Keratinocyte (primary cell): ENCODE results near the gene MRTFB.

Experiments
- EZH2 ChIP-seq: IDR thresholded peaks from one replicate; pipeline ENCODE4 v1.6.1; 2012; ENCODE audit warnings: inconsistent platforms, mild to moderate bottlenecking, low read length, moderate library complexity
- TF ChIP-seq, protein P1 (sequence below), 3 experiments: IDR thresholded peaks in 1 of 3; conservative IDR thresholded peaks in 1 of 3; optimal IDR thresholded peaks in 1 of 3; 2 replicates in 2 of 3; 3 replicates in 1 of 3; pipeline versions ENCODE3 to v1.5.1; 2011; ENCODE audit warnings: low read length in 3 of 3, mild to moderate bottlenecking in 3 of 3, moderate library complexity in 2 of 3, control low read depth in 1 of 3, inconsistent platforms in 1 of 3; ENCODE audit not compliant: insufficient read depth in 2 of 3; ENCODE audit errors: extremely low read depth in 1 of 3

DNA sequence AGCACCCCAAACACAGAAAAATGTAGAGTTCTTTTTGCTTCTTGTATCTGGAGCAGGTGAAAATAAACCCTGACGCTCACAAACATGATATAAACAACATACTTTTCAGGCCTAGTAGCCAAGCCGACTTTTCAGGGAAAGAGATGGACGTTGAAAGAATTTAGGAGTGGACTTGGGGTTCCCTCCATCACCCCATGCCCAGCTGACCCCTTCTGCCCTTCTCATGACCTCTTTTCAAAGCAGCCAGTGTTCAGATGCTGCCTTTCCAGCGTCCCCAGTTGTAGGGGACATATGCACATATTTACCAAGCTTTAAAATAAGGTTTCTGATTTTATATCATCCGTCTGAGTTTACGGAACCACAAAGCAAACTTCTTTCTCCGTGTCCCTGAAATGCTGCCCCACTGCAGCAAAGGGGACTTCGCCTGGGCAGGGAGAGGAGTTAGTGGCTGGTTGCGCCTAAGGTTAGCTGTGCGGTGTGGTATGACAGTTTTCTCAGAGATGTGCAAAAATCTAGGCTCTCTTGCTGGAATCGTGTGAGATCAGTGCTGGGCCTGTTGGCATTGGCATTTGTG lies 235.5 kb downstream of the MRTFB start:
- TF ChIP-seq, protein P1, sequence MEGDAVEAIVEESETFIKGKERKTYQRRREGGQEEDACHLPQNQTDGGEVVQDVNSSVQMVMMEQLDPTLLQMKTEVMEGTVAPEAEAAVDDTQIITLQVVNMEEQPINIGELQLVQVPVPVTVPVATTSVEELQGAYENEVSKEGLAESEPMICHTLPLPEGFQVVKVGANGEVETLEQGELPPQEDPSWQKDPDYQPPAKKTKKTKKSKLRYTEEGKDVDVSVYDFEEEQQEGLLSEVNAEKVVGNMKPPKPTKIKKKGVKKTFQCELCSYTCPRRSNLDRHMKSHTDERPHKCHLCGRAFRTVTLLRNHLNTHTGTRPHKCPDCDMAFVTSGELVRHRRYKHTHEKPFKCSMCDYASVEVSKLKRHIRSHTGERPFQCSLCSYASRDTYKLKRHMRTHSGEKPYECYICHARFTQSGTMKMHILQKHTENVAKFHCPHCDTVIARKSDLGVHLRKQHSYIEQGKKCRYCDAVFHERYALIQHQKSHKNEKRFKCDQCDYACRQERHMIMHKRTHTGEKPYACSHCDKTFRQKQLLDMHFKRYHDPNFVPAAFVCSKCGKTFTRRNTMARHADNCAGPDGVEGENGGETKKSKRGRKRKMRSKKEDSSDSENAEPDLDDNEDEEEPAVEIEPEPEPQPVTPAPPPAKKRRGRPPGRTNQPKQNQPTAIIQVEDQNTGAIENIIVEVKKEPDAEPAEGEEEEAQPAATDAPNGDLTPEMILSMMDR (optimal IDR thresholded peaks at IDR 0.05 in 1 of 3, IDR thresholded peaks at IDR 0.05 in 1 of 3, conservative IDR thresholded peaks at IDR 0.05 in 1 of 3; ENCODE audit: extremely low read depth in 1 of 3, insufficient read depth in 2 of 3, low read length in 3 of 3): no peak
- no peak for TF ChIP-seq EZH2
